PFSK-1 (cell line): ENCODE measurements around the gene IFITM10.

Source experiments
- FOXP2 ChIP-seq: optimal IDR thresholded peaks from 2 replicates; pipeline ENCODE3; 2011; ENCODE audit warnings: borderline replicate concordance, control low read depth, inconsistent platforms; ENCODE audit not compliant: insufficient read depth; ENCODE audit errors: extremely low read length, extremely low read depth
- POLR2AphosphoS5 ChIP-seq: IDR thresholded peaks from 2 replicates; pipeline ENCODE4 v1.6.1; 2012; ENCODE audit warnings: low read depth, mild to moderate bottlenecking, control low read depth, low read length, moderate library complexity
- SIN3A ChIP-seq: IDR thresholded peaks from 2 replicates; pipeline ENCODE4 v1.6.1; 2012; ENCODE audit warnings: mild to moderate bottlenecking, low read length, moderate library complexity, borderline replicate concordance; ENCODE audit not compliant: insufficient read depth
- TAF1 ChIP-seq: IDR thresholded peaks from 2 replicates; pipeline ENCODE4 v1.6.1; 2012; ENCODE audit warnings: low read length, control low read depth, borderline replicate concordance; ENCODE audit not compliant: insufficient read depth
- TF ChIP-seq, protein P1 (sequence below), 2 experiments: IDR thresholded peaks; 2 replicates each; pipeline versions ENCODE4 v1.6.1 to v1.8.0; 2011 to 2012; ENCODE audit warnings: low read depth in 2 of 2, low read length in 2 of 2, control low read depth in 1 of 2, inconsistent platforms in 1 of 2, mild to moderate bottlenecking in 1 of 2, moderate library complexity in 1 of 2; ENCODE audit not compliant: insufficient read depth in 1 of 2

The IFITM10 gene

DNA sequence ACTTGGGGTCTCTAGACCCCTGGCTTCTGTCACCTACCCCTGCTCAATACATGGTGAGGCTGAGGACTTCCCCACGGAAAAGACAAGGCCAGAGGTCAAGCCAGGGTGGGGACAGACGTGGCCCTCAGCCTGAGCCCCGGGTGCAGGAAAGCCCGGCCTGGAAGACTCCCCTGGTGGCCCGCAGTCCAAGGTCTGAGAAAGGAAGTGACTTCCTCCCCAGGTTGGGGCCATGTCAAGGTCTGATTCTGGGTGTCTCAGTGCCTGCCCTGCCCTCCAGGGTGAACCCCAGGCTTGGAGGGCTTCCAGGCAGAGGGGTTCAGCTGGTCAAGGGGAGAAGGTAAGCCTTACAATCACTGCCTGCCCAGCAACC, 9.4 kb upstream of the IFITM10 start:
- TF ChIP-seq POLR2AphosphoS5, result no peak
- no peak for TF ChIP-seq SIN3A
- TF ChIP-seq FOXP2, result no peak
- TF ChIP-seq, protein P1, sequence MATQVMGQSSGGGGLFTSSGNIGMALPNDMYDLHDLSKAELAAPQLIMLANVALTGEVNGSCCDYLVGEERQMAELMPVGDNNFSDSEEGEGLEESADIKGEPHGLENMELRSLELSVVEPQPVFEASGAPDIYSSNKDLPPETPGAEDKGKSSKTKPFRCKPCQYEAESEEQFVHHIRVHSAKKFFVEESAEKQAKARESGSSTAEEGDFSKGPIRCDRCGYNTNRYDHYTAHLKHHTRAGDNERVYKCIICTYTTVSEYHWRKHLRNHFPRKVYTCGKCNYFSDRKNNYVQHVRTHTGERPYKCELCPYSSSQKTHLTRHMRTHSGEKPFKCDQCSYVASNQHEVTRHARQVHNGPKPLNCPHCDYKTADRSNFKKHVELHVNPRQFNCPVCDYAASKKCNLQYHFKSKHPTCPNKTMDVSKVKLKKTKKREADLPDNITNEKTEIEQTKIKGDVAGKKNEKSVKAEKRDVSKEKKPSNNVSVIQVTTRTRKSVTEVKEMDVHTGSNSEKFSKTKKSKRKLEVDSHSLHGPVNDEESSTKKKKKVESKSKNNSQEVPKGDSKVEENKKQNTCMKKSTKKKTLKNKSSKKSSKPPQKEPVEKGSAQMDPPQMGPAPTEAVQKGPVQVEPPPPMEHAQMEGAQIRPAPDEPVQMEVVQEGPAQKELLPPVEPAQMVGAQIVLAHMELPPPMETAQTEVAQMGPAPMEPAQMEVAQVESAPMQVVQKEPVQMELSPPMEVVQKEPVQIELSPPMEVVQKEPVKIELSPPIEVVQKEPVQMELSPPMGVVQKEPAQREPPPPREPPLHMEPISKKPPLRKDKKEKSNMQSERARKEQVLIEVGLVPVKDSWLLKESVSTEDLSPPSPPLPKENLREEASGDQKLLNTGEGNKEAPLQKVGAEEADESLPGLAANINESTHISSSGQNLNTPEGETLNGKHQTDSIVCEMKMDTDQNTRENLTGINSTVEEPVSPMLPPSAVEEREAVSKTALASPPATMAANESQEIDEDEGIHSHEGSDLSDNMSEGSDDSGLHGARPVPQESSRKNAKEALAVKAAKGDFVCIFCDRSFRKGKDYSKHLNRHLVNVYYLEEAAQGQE (IDR thresholded peaks at IDR 0.05; ENCODE audit: insufficient read depth in 1 of 2, low read depth in 2 of 2, low read length in 2 of 2), result no peak
- TF ChIP-seq TAF1, result no peak

DNA sequence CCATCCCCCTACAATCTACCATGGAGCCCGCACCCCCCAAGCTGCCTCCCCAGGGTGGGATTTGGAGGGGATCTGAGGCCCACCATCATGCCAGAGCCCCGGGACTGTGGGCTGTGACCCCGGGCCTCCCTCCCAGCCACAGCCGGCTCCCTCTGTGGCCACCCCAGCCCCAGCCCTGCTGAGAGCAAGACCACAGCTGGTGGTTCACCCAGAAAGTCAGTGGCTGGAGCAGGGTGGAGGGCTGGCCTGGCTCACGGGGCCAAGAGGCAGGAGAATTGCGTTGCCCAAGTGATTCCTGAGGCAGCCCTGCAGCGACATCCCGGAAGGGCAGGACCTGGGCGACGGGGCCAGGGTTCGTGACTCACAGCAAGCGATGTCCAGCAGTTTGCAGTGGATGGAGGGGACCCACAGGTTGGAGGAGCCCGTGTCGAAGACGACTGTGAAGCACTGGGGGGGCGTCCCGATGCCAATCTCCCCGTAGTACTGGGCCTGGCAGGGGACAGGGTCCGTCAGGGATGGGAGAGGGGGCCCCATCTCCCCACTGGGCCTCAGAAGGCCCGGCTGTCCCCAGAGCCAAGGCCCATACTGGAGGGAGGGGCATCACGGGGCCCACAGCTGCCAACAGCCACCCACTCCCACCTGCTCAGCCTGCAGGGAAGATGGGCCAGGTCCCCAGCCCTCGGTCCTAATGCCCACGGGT, 8.9 kb upstream of the IFITM10 start:
- no peak for TF ChIP-seq POLR2AphosphoS5
- TF ChIP-seq SIN3A, result no peak
- no peak for TF ChIP-seq FOXP2

DNA sequence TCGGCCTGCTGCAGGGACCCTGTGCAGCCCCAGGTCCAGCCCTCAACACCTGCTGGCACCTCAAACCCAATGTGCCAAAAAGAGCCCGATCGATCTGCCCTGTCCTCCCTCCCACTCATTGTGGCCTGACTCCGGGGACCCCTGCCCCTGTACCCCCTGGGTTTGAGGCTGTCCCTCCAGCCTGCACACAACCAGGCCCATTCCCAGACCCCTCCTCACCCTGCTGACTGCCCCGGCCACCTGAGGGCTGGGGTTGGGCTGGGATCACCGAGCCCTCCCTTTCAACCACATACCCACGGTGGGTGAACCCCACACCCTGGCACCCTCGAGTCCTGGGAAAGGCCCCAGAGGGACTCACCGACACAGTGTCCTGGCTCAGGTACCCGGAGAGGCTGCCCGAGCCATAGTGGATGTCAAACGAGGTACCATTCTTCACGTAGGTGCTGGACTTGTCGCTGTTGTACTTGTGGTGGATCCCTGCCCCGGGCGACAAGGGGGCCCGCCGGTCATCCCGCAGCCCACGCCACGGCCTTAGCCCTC, 8.3 kb upstream of the IFITM10 start:
- TF ChIP-seq FOXP2 (no peak), SIN3A (no peak), TAF1 (no peak), POLR2AphosphoS5 (no peak)
- TF ChIP-seq, protein P1 (IDR thresholded peaks at IDR 0.05; ENCODE audit: insufficient read depth in 1 of 2, low read depth in 2 of 2, low read length in 2 of 2), result no peak

DNA sequence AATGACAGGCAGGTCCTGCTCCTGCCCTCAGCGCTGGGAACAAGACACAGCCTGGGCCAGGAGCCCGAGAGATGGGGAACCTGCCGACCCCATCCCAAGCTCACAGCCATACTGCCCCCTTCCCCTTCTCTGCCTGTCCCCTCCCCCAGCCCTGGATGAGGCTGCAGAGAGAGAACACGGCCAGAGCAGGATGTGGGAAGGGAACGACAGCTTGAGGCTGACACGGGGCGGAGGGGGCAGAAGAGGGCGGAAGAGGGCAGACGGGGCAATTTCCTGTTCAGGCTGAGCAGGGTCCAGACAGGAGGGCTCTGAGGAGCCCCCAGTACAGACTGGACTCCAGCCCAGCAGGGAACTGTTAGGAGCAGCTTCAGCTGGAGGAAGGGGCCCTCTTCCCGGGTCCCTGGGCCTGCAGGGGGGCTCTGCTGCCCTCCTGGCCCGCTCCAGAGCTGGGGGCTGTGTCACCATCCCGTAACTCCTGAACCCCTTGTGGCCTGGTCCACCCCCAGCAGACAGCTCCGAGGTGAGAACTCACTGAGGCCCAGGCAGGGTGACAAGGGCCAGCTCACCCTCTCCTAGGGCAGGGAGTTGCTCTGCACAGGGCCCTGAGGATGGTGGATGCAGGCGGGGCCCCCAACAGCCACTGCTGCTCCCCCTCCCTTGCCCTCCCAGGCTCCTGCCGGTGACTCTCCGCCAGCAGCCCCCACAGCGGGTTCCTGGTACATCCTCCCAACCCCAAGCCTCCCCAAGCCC, 7.6 kb upstream of the IFITM10 start:
- TF ChIP-seq POLR2AphosphoS5, result no peak
- TF ChIP-seq TAF1, result 0 out of 2 replicates have a peak, but pooled peaks have one; percentile 26

DNA sequence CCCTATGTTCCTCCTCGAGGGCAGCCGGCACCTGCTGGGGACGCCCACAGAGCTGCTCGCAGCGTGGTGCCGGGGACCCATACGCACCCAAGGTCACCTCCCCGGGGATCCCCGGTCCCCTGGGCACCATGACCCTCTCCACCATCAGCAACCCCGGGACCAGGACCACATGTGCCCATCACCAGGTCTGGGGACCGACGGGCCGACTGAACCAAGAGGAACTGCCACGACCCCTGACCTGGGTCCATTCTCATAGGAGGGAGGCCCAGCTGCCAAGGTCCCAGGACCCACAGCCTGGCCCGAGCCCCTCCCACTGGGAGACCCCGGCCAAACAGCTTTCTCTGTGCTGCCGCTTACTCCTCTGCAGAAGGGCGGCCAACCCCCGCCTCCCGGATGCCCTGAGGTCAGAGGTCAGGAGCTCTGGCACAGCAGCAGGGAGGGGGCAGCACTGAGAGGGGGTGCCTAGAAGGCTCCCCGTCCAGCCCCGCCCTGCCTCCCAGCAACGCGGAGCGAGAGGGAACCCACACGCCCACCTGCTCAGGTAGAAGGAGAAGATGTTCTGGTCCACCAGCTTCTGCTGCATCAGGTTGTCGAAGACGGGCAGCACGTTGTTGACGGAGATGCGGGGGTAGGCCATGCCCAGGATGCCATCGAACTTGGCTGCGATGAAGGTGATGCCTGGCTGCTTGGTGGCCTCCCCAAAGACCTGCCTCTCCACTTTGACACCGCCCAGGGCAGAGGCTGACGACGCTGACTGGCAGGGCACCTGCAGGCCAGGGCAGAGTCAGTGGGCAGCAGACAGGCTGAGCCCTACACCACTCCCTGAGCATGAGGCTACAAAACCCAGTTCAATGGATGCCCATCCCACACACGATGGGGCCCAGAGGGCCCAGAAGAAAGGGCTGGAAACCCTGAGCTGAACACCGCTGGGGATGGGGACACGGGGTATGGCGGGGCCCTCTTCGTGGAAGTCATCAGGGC, 6.7 kb upstream of the IFITM10 start:
- no peak for TF ChIP-seq SIN3A
- no peak for TF ChIP-seq POLR2AphosphoS5
- TF ChIP-seq FOXP2, result no peak
- TF ChIP-seq TAF1, result no peak
- TF ChIP-seq, protein P1 (IDR thresholded peaks at IDR 0.05; ENCODE audit: insufficient read depth in 1 of 2, low read depth in 2 of 2, low read length in 2 of 2), result no peak

DNA sequence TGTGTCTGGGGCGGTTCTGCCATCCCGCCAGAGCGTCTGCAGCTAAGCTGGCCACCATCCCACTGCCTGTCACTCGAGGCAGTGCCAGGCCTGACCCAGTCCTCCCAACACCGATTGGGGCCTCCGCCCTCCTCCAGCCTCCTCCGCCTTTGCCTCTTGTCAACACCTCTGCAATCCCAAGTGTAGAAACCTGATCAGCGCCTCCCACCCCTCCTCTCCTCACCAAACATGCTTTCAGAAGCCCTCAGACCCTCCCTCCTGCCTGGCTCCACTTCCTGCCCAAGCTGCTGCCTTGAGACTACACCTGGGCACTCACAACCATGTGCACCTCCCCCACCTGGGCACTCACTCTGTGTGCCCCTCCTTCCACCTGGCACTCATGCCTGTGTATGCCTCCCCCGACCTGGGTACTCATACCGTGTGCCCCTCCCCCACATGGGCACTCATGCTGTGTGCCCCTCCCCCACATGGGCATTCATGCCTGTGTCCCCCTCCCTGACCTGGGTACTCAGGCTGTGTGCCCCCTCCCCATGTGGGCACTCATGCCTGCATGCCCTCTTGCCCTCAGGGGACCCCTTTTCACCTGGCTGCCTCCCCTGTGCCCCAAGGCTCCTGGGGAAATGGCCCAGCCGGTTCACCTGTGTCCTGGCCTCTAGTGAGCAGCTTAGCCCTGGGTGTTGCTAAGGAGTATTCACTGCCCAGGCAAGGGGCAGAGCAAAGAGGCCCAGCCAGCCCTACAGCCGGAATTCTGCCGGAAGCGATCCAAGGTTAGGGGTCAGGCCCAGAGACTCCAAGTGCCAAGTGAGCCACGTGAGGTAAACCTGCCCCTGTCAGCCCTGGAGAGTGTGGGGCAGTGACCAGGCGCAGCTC, 5.5 kb upstream of the IFITM10 start:
- TF ChIP-seq, protein P1 (IDR thresholded peaks at IDR 0.05; ENCODE audit: insufficient read depth in 1 of 2, low read depth in 2 of 2, low read length in 2 of 2), result no peak
- TF ChIP-seq TAF1 (no peak), SIN3A (no peak), POLR2AphosphoS5 (no peak), FOXP2 (no peak)
